ENCODE results near the gene DGCR2. TPM values are rescaled to one million over a fixed set of nuclear protein-coding genes. Genes with fewer than 3 reads are reported as not detected.

DGCR2 gene
- total RNA-seq, 6 experiments from 2014 or later = 19.8 to 31.7 (median 24.7) TPM

DNA sequence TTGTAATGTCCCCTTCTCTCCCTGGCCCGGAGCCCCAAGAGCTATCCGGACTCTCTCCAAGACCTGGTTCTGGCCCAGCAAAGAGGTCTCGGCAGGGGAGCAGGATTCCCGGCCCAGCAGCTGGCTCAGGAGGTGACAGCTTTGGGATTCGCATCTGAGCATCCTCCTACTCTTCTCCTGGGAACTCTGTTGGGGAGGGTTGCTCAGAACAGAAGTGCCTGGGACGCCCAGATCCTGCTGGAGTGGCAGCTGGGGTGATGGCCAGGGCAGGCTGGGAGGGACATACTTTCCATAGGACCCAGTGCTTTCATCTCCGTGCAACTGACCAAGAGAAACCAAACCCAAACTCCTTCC, 102.6 kb downstream of the DGCR2 start:
- ATAC-seq = no peak
- H3K9me3 ChIP-seq = no peaks in the 10 kb centered on the region
- TF ChIP-seq, protein P1, sequence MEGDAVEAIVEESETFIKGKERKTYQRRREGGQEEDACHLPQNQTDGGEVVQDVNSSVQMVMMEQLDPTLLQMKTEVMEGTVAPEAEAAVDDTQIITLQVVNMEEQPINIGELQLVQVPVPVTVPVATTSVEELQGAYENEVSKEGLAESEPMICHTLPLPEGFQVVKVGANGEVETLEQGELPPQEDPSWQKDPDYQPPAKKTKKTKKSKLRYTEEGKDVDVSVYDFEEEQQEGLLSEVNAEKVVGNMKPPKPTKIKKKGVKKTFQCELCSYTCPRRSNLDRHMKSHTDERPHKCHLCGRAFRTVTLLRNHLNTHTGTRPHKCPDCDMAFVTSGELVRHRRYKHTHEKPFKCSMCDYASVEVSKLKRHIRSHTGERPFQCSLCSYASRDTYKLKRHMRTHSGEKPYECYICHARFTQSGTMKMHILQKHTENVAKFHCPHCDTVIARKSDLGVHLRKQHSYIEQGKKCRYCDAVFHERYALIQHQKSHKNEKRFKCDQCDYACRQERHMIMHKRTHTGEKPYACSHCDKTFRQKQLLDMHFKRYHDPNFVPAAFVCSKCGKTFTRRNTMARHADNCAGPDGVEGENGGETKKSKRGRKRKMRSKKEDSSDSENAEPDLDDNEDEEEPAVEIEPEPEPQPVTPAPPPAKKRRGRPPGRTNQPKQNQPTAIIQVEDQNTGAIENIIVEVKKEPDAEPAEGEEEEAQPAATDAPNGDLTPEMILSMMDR (IDR thresholded peaks at IDR 0.05) = no peak
- TF ChIP-seq POLR2A (IDR thresholded peaks at IDR 0.05) = no peak
- no peaks in the 10 kb centered on the region for H3K36me3 ChIP-seq
- H3K4me1 ChIP-seq = no peaks in the 10 kb centered on the region
- H3K27ac ChIP-seq = no peak overlapping the region
- H3K4me3 ChIP-seq = no peak overlapping the region
- DNase-seq = no peak
- 44% methylated on average over 2 of the region's 7 CpGs for WGBS (ENCODE audit: insufficient coverage, low coverage, low lambda C conversion rate, missing lambda C conversion rate)
- intact Hi-C loops (cut with DNase I) = no loop called here
- H3K27me3 ChIP-seq = no peaks in the 10 kb centered on the region

DNA sequence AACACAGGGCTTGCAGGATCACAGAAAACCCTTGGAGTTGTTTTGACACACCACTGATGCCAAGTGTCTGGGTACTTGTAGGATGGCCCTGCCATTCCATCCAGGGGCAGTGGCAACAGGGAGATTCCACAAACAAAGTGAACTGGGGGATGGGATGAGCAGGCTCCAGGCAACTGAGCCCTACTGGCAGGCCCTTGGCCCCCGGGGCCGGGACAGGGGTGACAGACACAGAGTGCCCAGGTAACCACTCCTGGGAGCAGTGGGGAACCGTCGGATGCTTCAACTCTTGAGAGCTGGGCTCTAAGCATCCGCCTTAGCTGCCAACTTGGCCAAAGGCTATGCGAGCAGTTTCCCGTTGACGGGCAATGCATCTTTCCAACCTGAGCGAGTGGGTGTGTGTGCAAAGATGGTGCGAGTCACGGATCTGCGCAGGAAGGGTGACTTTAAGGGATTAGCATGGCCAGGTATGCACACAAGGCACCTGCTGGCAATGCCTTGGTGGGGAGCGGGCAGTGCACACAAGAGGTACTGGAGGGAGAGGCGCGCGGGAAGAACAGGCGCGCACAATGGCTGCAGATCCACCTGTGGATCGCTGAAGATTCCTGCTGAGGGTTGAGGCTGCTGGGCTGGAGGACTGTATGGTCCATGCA, 103.1 kb downstream of the DGCR2 start:
- peak in 1 of 4 donors; percentile 25 for ATAC-seq
- TF ChIP-seq, protein P1 (IDR thresholded peaks at IDR 0.05) = no peak
- TF ChIP-seq POLR2A (IDR thresholded peaks at IDR 0.05) = no peak
- intact Hi-C loops (cut with DNase I) = no loop called here
- no peak overlapping the region for H3K4me3 ChIP-seq
- no peaks in the 10 kb centered on the region for H3K36me3 ChIP-seq
- no peaks in the 10 kb centered on the region for H3K9me3 ChIP-seq
- WGBS (ENCODE audit: insufficient coverage, low coverage, low lambda C conversion rate, missing lambda C conversion rate) = 86% methylated on average over 9 of the region's 19 CpGs
- H3K4me1 ChIP-seq = no peaks in the 10 kb centered on the region
- no peak for DNase-seq
- no peaks in the 10 kb centered on the region for H3K27me3 ChIP-seq
- no peak overlapping the region for H3K27ac ChIP-seq

DNA sequence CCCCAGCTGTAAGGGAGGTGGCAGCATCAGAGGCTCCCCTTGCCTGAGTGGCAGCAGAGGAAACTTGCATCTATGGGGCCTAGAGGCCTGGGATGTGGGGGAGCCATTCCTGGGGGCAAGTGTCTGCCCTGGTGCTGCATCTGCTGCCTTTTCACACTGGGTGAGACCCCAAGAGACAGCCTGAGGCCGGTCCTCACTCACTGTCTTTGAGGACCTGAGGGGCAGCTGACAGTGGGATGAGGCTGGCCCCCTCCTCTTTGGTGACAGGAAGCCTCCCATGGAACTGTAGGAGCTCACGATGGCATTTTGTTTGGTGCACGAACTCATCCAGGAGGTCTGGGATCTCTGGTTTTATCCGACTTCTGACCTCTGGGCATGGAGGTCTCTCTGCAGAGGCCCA, 104.0 kb downstream of the DGCR2 start:
- Histone ChIP-seq H3K4me1 (no peaks in the 10 kb centered on the region), H3K4me3 (no peak overlapping the region), H3K27me3 (no peaks in the 10 kb centered on the region), H3K9me3 (no peaks in the 10 kb centered on the region), H3K27ac (no peak overlapping the region), H3K36me3 (no peaks in the 10 kb centered on the region)
- WGBS (ENCODE audit: insufficient coverage, low coverage, low lambda C conversion rate, missing lambda C conversion rate) = 75% methylated on average over 2 of the region's 4 CpGs
- ATAC-seq = no peak
- TF ChIP-seq, protein P1 (IDR thresholded peaks at IDR 0.05) = no peak
- TF ChIP-seq POLR2A (IDR thresholded peaks at IDR 0.05) = no peak
- DNase-seq = no peak
- intact Hi-C loops (cut with DNase I) = no loop called here

DNA sequence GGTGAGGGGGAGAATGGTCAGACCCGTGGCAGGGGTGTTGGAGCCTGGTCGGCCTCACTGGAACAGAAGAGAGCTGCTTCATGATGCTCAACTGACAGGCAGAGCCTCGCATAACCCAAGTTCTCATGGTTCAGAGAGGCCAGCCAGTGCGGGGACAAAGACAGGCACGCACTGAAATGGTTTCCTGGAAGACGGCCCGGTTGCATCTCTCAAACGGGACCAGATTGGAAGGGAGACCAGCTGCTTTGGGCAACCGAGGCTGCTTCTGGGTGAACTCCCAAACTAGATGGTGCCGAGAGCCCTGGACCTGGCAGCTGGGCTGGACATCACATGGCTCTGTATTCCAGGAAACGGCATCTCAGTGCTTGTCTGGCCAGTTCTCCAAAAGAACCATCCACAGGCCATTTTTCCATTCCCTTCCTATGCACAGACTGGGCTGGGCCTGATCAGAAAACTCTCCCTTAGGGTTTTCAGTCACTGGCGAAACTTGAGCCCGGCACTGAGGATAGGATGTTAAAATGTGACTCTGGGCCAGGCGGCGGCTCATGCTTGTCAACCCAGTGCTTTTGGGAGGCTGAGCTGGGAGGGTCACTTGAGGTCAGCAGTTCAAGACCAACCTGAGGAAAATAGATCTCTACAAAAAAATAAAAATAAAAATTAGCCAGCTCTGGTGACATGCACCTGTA, 106.0 kb downstream of the DGCR2 start:
- DNase-seq = no peak
- H3K4me3 ChIP-seq = no peak overlapping the region
- TF ChIP-seq, protein P1 (IDR thresholded peaks at IDR 0.05) = no peak
- TF ChIP-seq POLR2A (IDR thresholded peaks at IDR 0.05) = no peak
- peaks cover 0 to 7% (median 4%) of the 10 kb centered on the region in 4 donors for H3K4me1 ChIP-seq
- intact Hi-C loops (cut with DNase I) = no loop called here
- WGBS (ENCODE audit: insufficient coverage, low coverage, low lambda C conversion rate, missing lambda C conversion rate) = 60% methylated on average over 6 of the region's 15 CpGs
- no peaks in the 10 kb centered on the region for H3K27me3 ChIP-seq
- no peaks in the 10 kb centered on the region for H3K36me3 ChIP-seq
- no peak overlapping the region for H3K27ac ChIP-seq
- no peak for ATAC-seq
- no peaks in the 10 kb centered on the region for H3K9me3 ChIP-seq
